Stimulated activated CD4-positive, alpha-beta T cell treated with anti-CD3 and anti-CD28 coated beads, Interleukin-4, amount 100 ng/mL, for 48 hours (primary cell): ENCODE data around the gene ROPN1B.
A peak's percentile ranks its signal among the peaks of the same experiment; 100 is the strongest.
"Not testable (repeated sequence)": the region's sequence is repeated elsewhere in the genome, so short reads cannot be mapped to it uniquely, and the experiment has no call there.

Experiments used
- DNase-seq, 2 donors: peaks; one replicate each; pipeline ENCODE4 v3.0.0-alpha.2; 2020; ENCODE audit warnings: low read depth in 2 of 2

ROPN1B gene

DNA sequence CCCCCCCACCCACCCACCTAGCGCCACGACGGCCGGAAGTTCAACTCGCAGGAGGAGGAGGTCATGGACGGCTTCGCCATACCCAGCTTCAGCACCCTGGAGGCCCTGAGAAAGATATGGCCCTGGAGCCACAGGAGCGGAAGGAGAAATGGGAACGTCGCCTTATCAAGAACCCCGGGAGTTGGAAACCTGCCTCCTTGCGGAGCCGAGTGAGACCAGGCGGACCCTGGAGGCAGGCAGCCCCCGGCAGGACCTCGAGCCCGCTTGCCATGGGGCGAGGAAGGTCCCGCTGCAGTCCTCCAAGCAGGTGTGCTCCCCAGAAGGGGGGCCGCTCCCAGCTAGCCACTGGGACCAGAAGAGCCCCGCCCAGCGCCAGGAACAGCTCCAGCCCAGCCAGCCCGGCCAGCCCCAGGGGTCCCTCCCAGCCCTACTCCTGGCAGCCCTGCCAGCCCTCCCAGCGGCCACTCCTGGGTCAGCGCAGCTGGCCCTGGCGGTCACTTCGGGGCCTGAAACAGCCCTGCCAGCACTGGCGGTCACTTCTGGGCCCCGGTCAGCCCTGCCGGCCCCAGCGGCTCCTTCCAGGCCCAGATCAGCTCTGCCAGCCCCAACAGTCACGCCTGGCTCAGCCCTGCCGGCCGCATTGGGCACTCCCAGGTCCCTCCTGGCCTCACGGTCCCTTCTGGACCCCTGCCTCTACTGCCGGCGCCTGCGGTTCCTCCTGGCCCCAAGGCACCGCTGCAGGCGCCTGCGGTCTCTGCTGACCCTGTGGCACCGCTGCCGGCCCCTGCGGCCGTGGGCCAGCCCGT lies 10.3 kb upstream of the ROPN1B start:
- no peak for DNase-seq

DNA sequence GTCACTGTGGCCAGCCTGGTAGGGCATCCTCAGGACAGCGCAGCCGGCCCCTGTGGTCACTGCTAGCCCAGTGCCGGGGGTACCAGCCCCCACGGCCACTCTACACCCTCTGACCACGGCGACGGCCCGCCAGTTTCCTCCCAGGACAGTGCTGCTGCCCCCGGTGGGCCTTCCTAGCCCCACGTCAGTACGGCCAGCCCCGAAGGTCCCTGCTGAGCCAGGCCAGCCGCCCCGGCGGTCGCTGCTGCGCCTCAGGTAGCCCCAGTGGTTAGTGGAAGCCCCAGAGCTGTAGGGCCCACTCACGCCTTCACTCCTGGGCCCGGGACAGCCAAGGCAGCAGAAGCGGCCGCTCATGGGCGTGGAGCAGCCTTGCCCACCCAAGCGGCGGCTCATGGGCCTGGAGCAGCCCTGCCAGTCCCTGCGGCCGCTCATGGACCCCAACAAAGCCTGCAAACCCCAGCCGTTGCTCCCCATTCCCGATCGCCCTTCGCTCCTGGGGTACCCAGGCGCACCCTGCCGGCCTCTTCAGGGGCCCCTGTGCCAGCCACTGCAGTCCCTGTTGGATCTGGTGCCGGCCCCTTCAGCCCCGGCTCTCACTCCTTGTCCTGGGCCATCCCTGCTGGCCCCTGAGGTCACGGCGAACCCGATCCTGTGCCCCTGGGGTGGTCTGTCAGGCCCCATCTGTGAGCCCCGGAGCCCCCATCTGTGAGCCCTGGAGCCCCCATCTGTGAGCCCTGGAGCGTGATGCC lies 9.5 kb upstream of the ROPN1B start:
- no peak for DNase-seq

DNA sequence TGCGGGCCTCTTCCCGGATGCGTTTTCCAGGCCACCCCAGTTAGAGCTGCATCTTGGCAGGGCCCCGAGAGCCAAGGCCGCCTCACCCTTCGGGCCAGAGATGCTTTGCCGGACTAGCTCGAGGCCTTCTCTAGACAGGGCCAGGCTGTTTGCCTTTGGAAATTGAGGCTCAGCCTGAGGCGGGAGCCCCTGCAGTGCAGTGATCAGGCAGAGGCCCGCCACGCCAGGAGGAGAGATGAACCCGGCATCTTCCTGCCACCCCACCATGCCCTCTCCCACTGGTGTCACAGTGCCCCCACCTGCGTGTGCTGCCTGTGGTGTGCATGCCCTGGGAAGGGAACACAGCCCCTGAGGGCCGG lies 8.9 kb upstream of the ROPN1B start:
- DNase-seq, result no peak

DNA sequence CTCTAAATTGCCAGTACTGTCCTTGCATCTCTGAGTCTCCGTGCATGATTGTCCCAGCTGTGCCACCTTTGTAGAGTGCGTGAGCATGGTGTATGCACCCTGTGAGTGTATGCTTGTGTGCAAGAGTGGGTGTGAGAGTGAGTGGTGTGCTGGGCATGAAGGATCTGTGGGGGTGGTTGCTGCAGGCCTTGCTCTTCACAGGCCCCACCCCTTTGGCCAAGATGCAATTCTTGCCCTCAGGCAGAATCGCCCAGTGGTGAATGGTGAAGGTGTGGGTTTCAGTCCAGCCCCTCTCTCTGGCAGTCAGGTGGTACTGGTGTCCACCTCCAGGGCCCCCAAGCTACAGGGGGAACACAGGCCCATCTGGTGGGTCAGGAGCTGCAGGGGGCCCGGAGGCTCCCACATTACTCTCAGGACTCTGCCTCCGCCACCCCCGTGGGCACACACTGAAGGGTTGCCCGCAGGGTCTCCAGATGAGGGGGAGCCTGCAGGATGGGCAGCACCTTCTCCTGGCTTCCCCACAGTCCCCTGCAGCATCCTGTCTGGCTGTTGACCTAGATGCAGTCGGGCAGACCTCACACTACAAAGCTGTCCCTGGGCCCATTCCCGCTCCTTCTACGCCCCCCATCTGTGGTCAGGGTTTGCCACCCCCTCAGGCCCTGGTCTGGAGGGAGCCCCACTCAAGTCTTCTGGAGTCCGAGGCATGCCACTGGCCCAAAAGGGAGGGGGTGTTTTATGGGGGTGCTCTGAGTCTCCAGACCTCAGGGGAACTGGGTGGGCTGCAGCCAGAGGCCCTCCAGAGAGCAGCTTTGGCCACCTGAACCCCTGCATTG lies 8.3 kb upstream of the ROPN1B start:
- no peak for DNase-seq

DNA sequence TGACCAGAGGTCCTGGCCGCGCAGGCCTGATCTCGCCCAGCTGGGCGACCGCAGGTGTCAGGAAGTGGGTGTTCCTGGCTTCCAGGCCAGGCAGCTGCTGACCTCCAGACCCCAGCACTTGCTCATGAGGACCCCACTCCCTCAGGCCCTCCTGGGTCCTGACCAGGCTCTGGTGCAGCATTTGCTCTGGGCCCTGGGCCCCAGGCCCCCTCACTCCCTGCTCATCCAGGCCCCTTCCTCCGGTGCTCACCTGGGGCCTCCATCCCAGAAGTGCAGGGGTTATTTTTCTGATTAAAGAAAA lies 7.7 kb upstream of the ROPN1B start:
- DNase-seq, result no peak

DNA sequence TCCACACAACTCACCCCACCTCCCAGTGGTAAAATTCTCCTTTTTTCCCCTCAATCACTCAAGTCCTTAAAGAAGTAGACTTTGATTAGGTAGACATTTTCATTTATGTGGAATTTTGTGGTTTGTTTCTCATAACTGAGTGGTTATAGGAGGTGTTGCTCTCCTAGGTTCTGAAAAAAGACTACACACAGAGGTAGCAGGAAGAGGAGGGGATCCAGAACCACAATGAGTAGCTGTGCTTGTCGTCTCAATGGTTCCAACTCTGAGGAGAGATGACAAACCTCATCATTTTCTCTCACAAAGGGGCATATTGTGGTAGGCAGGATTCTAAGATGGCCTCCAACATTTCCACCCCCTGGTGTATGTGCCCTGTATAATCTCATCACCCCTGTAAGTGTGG lies 5.1 kb upstream of the ROPN1B start:
- not testable (repeated sequence) for DNase-seq

DNA sequence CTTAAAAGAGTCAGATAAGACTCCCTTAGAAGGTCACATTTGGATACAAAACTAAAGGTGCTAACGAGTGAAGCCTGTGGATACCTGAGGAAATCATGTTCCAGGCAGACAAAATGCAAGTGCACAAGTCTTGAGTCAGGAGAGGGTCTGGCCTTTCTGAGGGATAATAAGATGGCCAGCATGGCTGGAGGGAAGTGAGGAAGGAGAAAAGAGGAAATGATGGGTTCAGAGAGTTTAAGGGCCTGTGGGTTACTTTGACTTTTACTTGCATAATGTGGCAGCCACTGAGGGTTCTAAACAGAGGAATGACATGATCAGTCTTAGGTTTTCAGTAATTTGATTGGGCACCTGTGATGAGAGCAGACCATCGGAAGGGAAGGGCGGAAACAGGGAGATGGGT lies 3.5 kb upstream of the ROPN1B start:
- no peak for DNase-seq

DNA sequence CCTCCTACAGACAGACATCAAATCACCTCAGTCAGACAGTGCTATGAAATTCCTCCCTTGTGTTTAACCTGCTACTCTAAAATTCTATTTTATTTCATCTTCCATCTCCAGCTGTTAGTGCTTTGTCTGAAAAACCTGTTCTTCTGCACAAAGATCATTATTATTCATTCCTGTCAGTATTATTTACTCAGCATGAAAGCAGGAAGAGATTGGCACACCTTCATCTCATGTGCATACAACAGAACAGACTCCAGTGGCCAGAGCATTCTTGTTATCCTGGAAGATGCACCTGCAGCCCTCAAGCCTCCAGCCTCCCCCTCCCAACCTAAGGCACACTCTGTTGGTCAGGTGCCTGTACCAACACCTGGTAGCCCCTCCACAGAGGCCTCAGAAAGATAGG lies 1.8 kb upstream of the ROPN1B start:
- DNase-seq, result no peak

DNA sequence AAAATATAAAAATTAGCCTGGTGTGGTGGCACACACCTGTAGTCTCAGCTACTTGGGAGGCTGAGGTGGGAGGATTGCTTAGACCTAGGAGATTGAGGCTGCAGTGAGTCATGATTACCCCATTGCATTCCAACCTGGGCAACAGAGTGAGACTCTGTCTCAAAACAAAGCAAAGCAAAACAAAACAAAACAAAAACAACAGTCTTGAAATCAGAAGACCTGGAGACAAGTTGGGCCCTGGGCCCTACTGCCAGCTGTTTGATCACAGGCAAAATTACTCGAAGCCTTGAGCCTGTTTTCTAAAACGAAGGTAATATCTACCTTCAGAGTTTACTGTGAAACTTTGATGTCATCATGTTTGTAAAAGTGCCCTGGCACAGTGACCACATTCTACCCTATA lies 857 bp upstream of the ROPN1B start:
- not testable (repeated sequence) for DNase-seq

DNA sequence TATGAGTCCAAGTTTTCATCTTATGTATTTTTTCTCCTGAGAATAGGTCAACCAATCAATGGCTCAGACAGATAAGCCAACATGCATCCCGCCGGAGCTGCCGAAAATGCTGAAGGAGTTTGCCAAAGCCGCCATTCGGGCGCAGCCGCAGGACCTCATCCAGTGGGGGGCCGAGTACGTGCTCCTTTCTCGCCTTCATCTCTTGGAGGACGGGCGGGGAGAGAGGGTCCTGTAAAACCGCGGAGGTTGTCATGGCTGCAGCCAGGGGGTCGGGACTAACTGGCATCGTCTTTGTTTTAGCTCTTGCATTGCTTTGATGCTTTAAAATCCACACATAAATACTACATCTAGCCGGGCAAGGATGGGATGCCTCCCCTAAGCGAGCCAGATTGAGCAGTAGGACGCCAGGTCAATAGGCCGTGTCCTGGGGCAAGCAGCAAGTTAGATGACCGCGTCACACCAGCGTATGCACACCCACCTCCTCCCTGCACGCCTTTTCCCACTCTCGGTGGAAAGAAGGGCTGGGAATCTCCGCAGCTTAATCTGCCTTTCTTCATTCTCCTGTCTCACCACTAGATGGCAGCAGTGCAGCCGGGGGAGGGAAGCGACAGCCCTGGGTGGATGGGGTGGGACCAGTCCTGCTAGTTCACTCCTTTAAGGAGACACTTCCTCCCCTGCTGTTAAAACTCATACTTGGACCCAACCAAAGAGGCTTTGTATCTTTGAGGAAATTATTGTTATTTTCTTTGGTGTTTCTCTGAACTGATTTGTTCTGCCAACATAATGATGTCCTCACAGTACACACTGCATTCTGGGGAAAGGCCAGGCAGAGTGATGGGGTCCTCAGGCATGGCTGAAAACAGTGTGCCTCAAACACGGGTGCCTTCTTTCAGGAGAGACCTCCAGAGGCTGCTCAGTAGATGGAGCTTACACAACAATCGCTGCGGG lies 3.3 kb downstream of the ROPN1B start:
- peak; percentile 9 to 10 for DNase-seq

DNA sequence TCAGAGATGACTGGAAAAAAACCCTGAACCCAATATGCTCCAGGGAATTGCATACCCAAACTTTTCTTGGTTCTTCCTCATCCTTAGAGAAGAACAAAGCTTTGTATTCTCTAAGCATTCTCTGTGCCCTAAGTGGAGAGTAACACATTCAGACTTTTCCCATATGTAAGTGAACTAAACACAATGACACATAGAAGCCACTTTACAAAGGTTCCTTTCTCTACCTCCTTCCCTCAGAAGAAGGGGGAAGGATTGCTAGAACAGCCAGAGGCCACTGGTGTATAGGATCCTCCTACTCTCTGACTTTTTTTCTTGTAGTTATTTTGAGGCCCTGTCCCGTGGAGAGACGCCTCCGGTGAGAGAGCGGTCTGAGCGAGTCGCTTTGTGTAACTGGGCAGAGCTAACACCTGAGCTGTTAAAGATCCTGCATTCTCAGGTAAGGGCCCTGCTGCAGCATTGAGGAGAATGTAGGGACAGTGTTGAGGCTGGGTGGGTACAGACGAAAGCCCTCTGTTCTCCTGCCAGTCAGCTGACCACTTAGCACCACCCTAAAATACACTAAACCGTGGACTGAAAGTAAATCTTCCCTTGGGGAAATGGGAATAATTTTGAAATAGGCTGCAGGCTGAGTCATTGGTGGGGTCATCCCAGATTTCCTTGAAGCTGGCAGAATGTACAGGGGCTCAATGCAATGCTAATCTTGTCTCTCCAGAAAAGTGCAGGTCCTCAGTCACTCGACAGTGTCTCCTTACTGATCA lies 6.4 kb downstream of the ROPN1B start:
- DNase-seq, result not testable (repeated sequence)

DNA sequence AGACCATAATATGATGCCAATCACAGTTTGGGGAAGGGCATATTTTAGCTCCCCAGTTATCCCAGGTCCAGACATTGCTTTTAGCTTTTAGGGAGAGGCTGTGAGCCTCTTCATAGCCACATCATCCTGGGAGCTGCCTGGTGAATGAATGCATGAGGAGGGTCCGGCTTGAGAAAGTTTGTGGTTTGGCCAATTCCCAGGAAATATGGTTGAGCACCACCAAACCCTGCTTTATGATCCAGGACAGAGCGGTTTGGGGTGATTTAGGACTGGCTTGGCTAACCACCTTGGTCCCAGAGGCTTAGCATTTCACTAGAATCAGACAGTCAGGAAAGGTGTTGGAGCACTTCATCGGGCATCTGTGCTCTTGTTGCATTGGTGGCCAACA lies 7.0 kb downstream of the ROPN1B start:
- not testable (repeated sequence) for DNase-seq

DNA sequence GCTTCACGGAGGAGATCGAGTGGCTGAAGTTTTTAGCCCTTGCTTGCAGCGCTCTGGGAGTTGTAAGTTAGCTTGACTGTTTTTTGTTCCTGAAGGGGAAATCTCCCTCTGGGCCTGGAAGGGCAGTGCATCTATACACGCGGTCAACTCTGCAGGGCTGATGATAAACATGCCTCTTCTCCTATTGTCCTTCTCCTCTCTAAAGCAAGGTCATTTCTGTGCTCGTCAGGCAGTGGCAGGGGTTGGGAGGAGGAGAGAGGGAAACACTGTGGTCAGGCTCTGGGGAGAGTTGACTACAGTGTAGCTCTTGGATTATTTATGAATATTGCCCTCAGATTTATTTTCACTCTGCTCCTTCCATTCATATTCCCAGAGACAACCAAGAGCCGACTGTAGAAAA lies 8.1 kb downstream of the ROPN1B start:
- not testable (repeated sequence) for DNase-seq

DNA sequence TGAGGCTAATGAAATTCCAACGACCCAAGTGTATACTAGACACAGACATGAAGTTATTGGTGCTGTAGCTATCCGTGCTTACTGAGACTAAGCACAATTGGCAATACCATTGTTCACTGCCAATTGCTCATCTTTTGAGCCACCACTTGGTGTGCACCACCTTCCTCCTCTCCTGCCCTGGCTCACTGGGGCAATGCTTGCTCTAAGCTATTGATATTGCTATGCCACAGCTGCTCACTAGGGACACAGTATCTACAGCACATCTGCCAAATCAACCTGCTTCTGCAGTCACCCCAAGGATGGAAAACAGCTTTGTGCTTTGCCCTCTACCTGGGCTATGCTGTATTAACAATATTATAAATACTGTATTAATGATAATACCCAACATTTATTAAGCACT lies 16.0 kb downstream of the ROPN1B start:
- not testable (repeated sequence) for DNase-seq

DNA sequence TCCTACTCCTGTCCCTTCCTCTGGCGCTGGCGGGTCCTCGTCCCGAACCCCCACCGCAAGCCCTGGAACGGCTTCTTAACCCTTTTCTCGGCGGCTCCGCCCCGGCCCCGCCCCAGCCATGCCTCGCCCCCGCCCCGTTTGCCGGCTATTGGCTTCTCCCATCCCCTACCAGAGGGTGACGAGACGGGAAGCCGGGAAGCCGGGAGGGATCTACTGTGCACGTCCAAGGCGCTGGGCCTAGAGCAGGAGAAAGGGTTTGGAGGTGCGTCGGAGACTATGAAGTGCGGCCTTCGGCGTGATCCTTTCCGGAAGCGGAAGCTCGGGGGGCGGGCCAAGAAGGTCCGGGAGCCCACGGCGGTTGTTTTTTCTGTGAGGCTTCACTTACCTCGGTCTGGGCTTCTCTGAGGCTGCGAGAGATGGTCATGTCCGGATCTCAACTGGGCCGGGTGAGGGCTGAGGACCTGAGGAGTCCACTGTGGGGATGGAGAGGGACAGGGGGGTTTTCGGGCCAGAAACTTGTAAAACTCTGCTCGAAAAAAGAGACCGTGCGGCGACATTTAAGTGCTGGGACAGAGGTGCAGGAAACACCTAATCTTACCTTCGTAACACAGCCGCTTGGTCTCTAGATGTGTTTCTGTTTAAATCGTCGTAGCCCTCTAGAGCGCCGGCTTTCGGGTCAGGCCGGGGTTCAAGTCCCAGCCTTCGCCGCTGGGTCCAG lies 21.4 kb downstream of the ROPN1B start:
- DNase-seq, result peak; percentile 59 to 69

DNA sequence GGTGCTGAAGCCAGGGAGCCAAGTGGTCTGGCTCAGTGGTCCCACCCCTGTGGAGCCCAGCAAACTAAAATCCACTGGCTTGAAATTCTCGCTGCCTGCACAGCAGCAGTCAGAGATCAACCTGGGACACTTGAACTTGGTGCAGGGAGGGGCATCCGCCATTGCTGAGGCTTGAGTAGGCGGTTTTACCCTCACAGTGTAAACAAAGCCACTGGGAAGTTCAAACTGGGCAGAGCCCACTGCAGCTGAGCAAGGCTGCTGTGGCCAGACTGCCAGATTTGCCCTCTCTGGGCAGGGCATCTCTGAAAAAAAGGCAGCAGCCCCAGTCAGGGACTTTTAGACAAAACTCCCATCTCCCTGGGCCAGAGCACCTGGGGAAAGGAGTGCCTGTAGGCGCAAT lies 27.8 kb downstream of the ROPN1B start:
- not testable (repeated sequence) for DNase-seq

DNA sequence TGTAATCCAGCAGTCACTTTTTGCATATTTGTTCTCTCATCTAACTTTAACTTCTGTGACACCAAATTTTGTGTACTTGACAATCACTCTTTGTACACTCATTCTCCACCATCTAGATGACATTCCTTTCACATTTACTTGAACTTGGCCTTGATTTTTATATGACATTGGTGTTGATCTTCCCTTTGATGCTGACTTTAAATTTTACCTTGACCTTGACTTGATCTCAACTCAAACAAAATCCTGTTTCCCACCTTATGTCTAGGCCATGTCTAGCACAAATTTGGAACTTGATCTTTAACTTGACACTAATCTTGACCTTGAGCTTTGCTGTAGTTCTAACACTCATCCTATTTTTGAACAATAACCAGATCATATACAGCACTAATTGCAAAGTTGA lies 33.2 kb downstream of the ROPN1B start:
- no peak for DNase-seq

DNA sequence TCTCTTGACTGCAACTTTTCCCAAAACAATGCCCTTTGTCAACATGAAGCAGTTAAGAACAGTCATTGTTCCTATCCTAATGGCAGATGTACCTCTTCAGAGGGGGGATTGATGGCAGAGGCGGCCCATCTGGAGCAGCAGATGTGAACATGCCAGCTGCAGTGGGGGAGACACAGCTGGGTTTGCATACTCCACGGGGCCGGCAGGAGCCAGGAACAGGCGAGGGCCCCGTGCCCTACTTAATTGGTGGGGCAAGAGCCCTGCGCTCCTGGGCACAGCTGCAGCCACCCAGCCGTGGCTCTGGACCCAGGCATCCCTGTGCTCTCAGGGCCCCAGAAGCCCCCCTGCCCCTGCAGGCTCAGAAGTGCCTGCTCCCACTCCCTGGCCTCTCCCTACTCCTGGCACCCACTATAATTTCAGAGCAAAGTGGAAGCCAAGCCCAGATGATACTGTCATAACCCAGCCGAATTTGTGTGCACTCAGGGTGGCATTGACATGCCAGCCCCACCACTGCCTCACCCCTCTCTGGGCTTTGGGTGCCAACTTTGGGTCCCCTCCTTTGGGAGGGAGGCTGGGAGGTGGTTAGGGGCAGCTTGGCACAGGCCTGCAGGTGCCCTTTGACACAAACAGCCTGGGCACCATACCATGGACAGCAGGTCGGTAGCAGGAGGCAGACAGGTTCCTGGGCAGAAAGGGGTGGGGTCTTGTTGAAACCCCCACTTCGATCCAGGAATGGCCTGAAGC lies 34.6 kb downstream of the ROPN1B start:
- DNase-seq, result no peak

DNA sequence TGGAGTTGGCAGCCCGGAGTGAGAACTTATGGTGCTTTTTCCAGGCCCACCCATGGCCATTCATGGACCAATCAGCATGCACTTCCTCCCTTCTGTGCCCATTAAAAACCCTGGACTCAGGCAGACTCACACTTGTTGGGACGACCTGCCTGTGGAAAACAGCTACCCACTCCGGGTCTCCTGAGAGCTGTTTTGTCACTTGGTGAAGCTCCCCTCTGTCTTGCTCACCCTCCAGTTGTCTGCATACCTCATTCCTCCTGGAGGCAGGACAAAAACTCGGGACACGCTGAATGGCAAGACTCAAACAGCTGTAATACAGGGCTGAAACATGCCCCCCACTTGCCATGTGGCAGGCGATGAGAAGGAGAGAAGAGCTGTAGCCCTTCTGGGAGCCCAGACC lies 35.2 kb downstream of the ROPN1B start:
- no peak for DNase-seq
